ENCODE data around the gene ABCB10.

DNA sequence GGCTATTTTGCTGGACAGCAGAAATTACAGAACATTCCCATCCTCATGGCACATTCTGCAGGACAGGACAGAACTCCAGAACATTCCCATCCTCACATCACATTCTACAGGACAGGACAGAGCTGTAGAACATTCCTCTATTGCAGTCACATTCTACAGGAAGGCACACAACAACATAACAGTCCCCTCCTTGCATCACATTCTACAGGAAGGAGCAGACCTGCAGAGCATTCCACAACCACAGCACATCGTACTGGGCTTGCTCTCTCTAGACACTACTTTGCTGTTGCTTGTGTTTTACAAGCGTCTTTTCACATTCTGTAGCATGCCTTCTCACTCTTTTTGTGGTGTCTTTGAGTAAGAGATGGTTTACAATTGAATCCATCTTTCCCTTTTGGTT, 26.8 kb upstream of the ABCB10 start:
- TF ChIP-seq, protein P1, sequence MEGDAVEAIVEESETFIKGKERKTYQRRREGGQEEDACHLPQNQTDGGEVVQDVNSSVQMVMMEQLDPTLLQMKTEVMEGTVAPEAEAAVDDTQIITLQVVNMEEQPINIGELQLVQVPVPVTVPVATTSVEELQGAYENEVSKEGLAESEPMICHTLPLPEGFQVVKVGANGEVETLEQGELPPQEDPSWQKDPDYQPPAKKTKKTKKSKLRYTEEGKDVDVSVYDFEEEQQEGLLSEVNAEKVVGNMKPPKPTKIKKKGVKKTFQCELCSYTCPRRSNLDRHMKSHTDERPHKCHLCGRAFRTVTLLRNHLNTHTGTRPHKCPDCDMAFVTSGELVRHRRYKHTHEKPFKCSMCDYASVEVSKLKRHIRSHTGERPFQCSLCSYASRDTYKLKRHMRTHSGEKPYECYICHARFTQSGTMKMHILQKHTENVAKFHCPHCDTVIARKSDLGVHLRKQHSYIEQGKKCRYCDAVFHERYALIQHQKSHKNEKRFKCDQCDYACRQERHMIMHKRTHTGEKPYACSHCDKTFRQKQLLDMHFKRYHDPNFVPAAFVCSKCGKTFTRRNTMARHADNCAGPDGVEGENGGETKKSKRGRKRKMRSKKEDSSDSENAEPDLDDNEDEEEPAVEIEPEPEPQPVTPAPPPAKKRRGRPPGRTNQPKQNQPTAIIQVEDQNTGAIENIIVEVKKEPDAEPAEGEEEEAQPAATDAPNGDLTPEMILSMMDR (IDR thresholded peaks at IDR 0.05): no peak
- no peak for TF ChIP-seq POLR2A (IDR thresholded peaks at IDR 0.05)

All from Peyer's patch (tissue), 4 donors.